CD14-positive monocyte (primary cell): ENCODE data around the gene CHRNB4. TPM values are rescaled to one million over a fixed set of nuclear protein-coding genes. Genes with fewer than 3 reads are reported as not detected.

Experiments
- DNase-seq, 3 donors: peaks; one replicate each; pipeline ENCODE4 v3.0.0-alpha.2; 2011 to 2022
- H2AFZ ChIP-seq: 2 replicates; pipeline ENCODE4 v1.6.0; 2012; ENCODE audit warnings: mild to moderate bottlenecking, low read depth, low read length, inconsistent platforms; ENCODE audit not compliant: insufficient read depth, poor library complexity, severe bottlenecking
- H3K27ac ChIP-seq, 2 donors: 1 replicate in 1 of 2; 2 replicates in 1 of 2; pipeline ENCODE4 v1.5.1; 2012 to 2013; ENCODE audit warnings: low read length in 2 of 2, control low read depth in 1 of 2, inconsistent platforms in 1 of 2, low read depth in 1 of 2, mild to moderate bottlenecking in 1 of 2
- H3K27me3 ChIP-seq, 2 donors: one replicate each; pipeline versions ENCODE4 v1.6.0 to v1.6.1; 2011 to 2013; ENCODE audit warnings: low read length in 2 of 2; ENCODE audit not compliant: control insufficient read depth in 2 of 2, insufficient read depth in 2 of 2
- H3K36me3 ChIP-seq, 2 donors: replicated peaks in 1 of 2; 1 replicate in 1 of 2; 2 replicates in 1 of 2; pipeline versions ENCODE4 v1.5.1 to v1.6.1; 2012 to 2013; ENCODE audit warnings: low read length in 2 of 2, control low read depth in 1 of 2, inconsistent platforms in 1 of 2, mild to moderate bottlenecking in 1 of 2; ENCODE audit not compliant: insufficient read depth in 2 of 2, control insufficient read depth in 1 of 2
- H3K4me1 ChIP-seq, 2 donors: 1 replicate in 1 of 2; 2 replicates in 1 of 2; pipeline versions ENCODE4 v1.5.1 to v1.6.1; 2012 to 2013; ENCODE audit warnings: low read length in 2 of 2, control low read depth in 1 of 2, inconsistent platforms in 1 of 2, mild to moderate bottlenecking in 1 of 2, moderate library complexity in 1 of 2; ENCODE audit not compliant: insufficient read depth in 2 of 2, control insufficient read depth in 1 of 2
- H3K4me2 ChIP-seq: replicated peaks from 2 replicates; pipeline ENCODE3; 2012; ENCODE audit warnings: low read length, moderate library complexity, mild to moderate bottlenecking; ENCODE audit not compliant: poor library complexity, severe bottlenecking; ENCODE audit errors: extremely low read depth
- H3K4me3 ChIP-seq, 3 experiments: fragments of 200-600 bp in 1 of 3; sonication (generic) in 1 of 3; replicated peaks in 1 of 3; 1 replicate in 2 of 3; 2 replicates in 1 of 3; pipeline ENCODE4 v1.5.1; 2011 to 2013; ENCODE audit warnings: low read length in 3 of 3, mild to moderate bottlenecking in 3 of 3, control low read depth in 2 of 3, low read depth in 2 of 3, inconsistent platforms in 1 of 3, moderate library complexity in 1 of 3
- H3K79me2 ChIP-seq: 2 replicates; pipeline ENCODE4 v1.6.0; 2012; ENCODE audit warnings: mild to moderate bottlenecking, control low read depth, inconsistent platforms, low read length, moderate library complexity; ENCODE audit not compliant: insufficient read depth
- H3K9ac ChIP-seq: 2 replicates; pipeline ENCODE4 v1.6.0; 2017; ENCODE audit warnings: low read length, mild to moderate bottlenecking; ENCODE audit not compliant: insufficient read depth, poor library complexity, severe bottlenecking
- H3K9me3 ChIP-seq, 2 donors: replicated peaks in 1 of 2; 1 replicate in 1 of 2; 2 replicates in 1 of 2; pipeline versions ENCODE4 v1.5.1 to v1.6.1; 2012 to 2013; ENCODE audit warnings: low read length in 2 of 2, control low read depth in 1 of 2; ENCODE audit not compliant: control insufficient read depth in 1 of 2, insufficient read depth in 1 of 2
- H4K20me1 ChIP-seq: 2 replicates; pipeline ENCODE4 v1.6.0; 2012; ENCODE audit warnings: mild to moderate bottlenecking, low read length, control low read depth, moderate library complexity; ENCODE audit not compliant: insufficient read depth
- H3K27ac Mint-ChIP-seq, 7 donors: one replicate each; pipeline ENCODE4 v1.8.0; 2020; ENCODE audit warnings: mild to moderate bottlenecking in 7 of 7, mixed read lengths in 7 of 7, moderate library complexity in 6 of 7, inconsistent platforms in 2 of 7
- H3K27me3 Mint-ChIP-seq, 3 donors: one replicate each; pipeline ENCODE4 v1.8.0; 2021 to 2022; ENCODE audit warnings: low read depth in 3 of 3, mild to moderate bottlenecking in 3 of 3, mixed read lengths in 3 of 3, moderate library complexity in 3 of 3, inconsistent platforms in 1 of 3
- H3K36me3 Mint-ChIP-seq, 2 donors: one replicate each; pipeline ENCODE4 v1.8.0; 2020; ENCODE audit warnings: mixed read lengths in 2 of 2, inconsistent platforms in 1 of 2, mild to moderate bottlenecking in 1 of 2
- H3K4me1 Mint-ChIP-seq: one replicate; pipeline ENCODE4 v1.8.0; 2020; ENCODE audit warnings: mild to moderate bottlenecking, mixed read lengths
- H3K4me3 Mint-ChIP-seq, 2 donors: one replicate each; pipeline ENCODE4 v1.8.0; 2020; ENCODE audit warnings: mild to moderate bottlenecking in 2 of 2, mixed read lengths in 2 of 2, moderate library complexity in 1 of 2
- H3K9me3 Mint-ChIP-seq, 7 donors: one replicate each; pipeline ENCODE4 v1.8.0; 2020 to 2022; ENCODE audit warnings: mixed read lengths in 7 of 7, mild to moderate bottlenecking in 6 of 7, moderate library complexity in 6 of 7, inconsistent platforms in 2 of 7
- WGBS: methylation state at CpG from one replicate; pipeline ENCODE4 v1.1.5; 2013; ENCODE audit warnings: missing lambda C conversion rate; ENCODE audit not compliant: insufficient coverage; 5-methylcytosine and 5-hydroxymethylcytosine counted together
- intact Hi-C, 2 donors: fragments of 100-400 bp; cut with micrococcal nuclease; formaldehyde crosslinking; loops; one replicate each; pipeline versions ENCODE4 v1.15.0 to v1.15.1; 2023
- polyA plus RNA-seq, 3 donors: library from polyadenylated mRNA; depleted of rRNA in 1 of 3; unstranded in 2 of 3; stranded (reverse) in 1 of 3; fragments of 300-500 nt in 2 of 3; fragments of >200 nt in 1 of 3; fragmentation: Illumina TruSeq in 2 of 3; gene quantifications; 1 replicate in 2 of 3; 2 replicates in 1 of 3; pipeline ENCODE4 v1.2.3, GENCODE V29; 2012 to 2021
- TF ChIP-seq, protein P1 (sequence below): fragments of 200-600 bp; IDR thresholded peaks from one replicate; pipeline ENCODE4 v1.8.0; 2022; ENCODE audit warnings: antibody characterized with exemption, mild to moderate bottlenecking

Gene CHRNB4
- polyA plus RNA-seq, 3 donors, result not detected

DNA sequence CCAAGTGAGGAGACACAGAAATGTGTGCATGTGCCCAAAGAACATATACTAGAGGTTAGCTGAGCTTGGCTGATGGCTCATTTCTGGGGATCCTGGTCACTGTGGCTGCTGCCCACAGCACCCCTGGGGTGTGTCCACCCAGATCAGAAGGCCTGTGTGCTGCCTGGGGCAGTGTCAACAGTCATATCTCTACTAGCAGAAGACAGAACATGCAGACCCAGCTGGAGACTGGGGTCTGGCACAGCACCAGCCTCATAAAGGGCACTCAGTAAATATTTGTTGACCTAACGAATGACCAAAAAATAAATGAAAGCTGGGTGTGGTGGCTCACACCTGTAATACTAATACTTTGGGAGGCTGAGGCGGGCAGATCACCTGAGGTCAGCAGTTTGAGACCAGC lies 36.6 kb downstream of the CHRNB4 start:
- Mint-ChIP-seq H3K9me3 (peaks cover 0 to 3% (median 0%) of the 10 kb centered on the region in 7 donors), H3K4me1 (no peaks in the 10 kb centered on the region), H3K27ac (no peak overlapping the region), H3K27me3 (peaks cover 9 to 34% (median 17%) of the 10 kb centered on the region in 3 donors), H3K4me3 (no peak overlapping the region), H3K36me3 (no peaks in the 10 kb centered on the region)
- H3K4me3 ChIP-seq, result no peak overlapping the region
- intact Hi-C loops, result no loop called here
- no peak overlapping the region for H2AFZ ChIP-seq
- H4K20me1 ChIP-seq, result no peaks in the 10 kb centered on the region
- H3K9me3 ChIP-seq, result no peaks in the 10 kb centered on the region
- TF ChIP-seq, protein P1, sequence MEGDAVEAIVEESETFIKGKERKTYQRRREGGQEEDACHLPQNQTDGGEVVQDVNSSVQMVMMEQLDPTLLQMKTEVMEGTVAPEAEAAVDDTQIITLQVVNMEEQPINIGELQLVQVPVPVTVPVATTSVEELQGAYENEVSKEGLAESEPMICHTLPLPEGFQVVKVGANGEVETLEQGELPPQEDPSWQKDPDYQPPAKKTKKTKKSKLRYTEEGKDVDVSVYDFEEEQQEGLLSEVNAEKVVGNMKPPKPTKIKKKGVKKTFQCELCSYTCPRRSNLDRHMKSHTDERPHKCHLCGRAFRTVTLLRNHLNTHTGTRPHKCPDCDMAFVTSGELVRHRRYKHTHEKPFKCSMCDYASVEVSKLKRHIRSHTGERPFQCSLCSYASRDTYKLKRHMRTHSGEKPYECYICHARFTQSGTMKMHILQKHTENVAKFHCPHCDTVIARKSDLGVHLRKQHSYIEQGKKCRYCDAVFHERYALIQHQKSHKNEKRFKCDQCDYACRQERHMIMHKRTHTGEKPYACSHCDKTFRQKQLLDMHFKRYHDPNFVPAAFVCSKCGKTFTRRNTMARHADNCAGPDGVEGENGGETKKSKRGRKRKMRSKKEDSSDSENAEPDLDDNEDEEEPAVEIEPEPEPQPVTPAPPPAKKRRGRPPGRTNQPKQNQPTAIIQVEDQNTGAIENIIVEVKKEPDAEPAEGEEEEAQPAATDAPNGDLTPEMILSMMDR, result no peak
- H3K36me3 ChIP-seq, result no peaks in the 10 kb centered on the region
- H3K4me2 ChIP-seq, result no peak overlapping the region
- no peak overlapping the region for H3K9ac ChIP-seq
- H3K4me1 ChIP-seq, result no peaks in the 10 kb centered on the region
- H3K27ac ChIP-seq, result no peak overlapping the region
- H3K79me2 ChIP-seq, result no peaks in the 10 kb centered on the region
- no peaks in the 10 kb centered on the region for H3K27me3 ChIP-seq
- WGBS, result no CpG with 5 or more reads among the region's 2 CpGs
- DNase-seq, result no peak

DNA sequence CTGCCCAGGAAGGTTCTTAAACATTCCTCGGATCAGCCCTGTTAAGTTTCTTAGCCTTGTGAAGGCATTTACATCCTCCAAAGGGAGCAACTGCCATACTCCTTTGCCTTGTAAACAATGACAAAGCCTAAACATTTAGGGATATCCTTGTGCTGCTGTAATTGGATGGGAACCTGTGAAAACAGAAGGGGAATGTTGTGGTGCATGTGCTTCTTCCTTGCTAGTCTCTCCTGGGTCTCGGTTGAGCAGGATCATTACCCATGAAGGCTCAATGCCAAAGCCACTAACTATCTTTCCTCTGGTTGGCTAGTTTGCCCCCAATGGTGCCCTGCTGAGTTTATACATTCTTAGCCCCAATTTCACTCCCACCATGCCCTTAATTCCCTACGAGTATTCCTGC lies 37.5 kb downstream of the CHRNB4 start:
- no peaks in the 10 kb centered on the region for H3K36me3 Mint-ChIP-seq
- intact Hi-C loops, result no loop called here
- WGBS, result 100% methylated on average over 1 of the region's 3 CpGs

More for the DNA sequence above, 37.5 kb downstream of the CHRNB4 start:
- no peak overlapping the region for H3K27ac ChIP-seq
- H3K36me3 ChIP-seq, result no peaks in the 10 kb centered on the region
- H3K27ac Mint-ChIP-seq, result no peak overlapping the region
- no peaks in the 10 kb centered on the region for H3K4me1 ChIP-seq
- no peaks in the 10 kb centered on the region for H3K79me2 ChIP-seq
- H3K27me3 Mint-ChIP-seq, result peaks cover 8 to 31% (median 15%) of the 10 kb centered on the region in 3 donors
- no peak overlapping the region for H3K4me3 ChIP-seq
- TF ChIP-seq, protein P1, result no peak
- H3K4me2 ChIP-seq, result no peak overlapping the region
- H3K27me3 ChIP-seq, result no peaks in the 10 kb centered on the region
- no peaks in the 10 kb centered on the region for H3K4me1 Mint-ChIP-seq
- peaks cover 0 to 3% (median 0%) of the 10 kb centered on the region in 7 donors for H3K9me3 Mint-ChIP-seq
- DNase-seq, result no peak
- no peak overlapping the region for H3K9ac ChIP-seq
- no peaks in the 10 kb centered on the region for H3K9me3 ChIP-seq
- no peak overlapping the region for H2AFZ ChIP-seq
- H3K4me3 Mint-ChIP-seq, result no peak overlapping the region
- H4K20me1 ChIP-seq, result no peaks in the 10 kb centered on the region
